ENCODE measurements around the gene LSS. TPM values are rescaled to one million over a fixed set of nuclear protein-coding genes. Genes with fewer than 3 reads are reported as not detected.

Gene LSS
- total and polyA plus RNA-seq, 10 of the 15 experiments (the other 5 are each of a cell fraction or from before 2014, with no cell fraction given): 2.9 to 82.4 (median 27.5) TPM

- TF ChIP-seq NR2C1 (IDR thresholded peaks at IDR 0.05): no peak
- no peak for TF ChIP-seq BACH1 (IDR thresholded peaks at IDR 0.05; ENCODE audit: borderline replicate concordance)
- no peak for TF ChIP-seq CUX1 (IDR thresholded peaks at IDR 0.05; ENCODE audit: insufficient replicate concordance, low read depth, low read length)
- TF ChIP-seq MXI1 (IDR thresholded peaks at IDR 0.05; ENCODE audit: low read depth, low read length): no peak
- TF ChIP-seq PBX3 (IDR thresholded peaks at IDR 0.05; ENCODE audit: insufficient replicate concordance, low read depth, low read length): no peak
These were observed 27.3 kb upstream of the LSS start (continued) for GRCh38 chr21:46255758-46256337.

All from GM12878 (cell line).